ENCODE results near the gene PTPRN. TPM values are rescaled to one million over a fixed set of nuclear protein-coding genes. Genes with fewer than 3 reads are reported as not detected.

PTPRN gene
- total and polyA plus RNA-seq, 10 of the 15 experiments (the other 5 are each of a cell fraction or from before 2014, with no cell fraction given), result 0.28 to 0.69 TPM; not detected in 8

DNA sequence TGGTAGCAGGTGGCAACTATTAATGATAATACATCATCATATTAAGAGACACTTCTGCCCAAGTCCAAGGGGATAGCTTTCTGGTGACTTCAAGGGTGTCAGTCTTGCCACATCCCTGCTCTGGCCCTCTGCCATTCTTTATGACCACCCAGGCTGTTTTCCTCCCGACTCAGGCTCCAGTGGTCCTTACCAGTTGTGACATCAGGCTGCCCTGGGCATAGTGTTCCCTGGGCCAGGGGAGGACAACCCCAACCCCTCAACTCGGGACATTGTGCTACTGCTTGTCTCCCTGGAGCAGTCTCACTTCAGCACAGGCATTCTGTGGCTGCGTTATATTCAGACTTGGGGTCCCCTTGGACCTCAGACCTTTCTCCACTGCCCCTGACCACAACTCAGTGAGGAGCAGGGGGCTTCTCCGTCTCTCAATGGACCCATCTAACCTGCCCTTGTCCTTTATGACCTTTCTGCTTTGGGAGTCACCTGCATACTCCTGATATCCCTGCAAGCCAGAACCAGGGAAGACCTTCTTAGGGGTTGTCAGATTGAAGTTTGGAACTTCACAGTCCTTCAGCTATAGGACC, 17.2 kb downstream of the PTPRN start:
- SMC1A ChIA-PET (ENCODE audit: uncharacterized antibody, unreplicated experiment), result interaction anchor here (0.5 to 6.0 kb wide), 3 partner anchors 12 to 137 kb away, joined by 3 to 96 read pairs (median 5); partner anchors contain the start of gene DNAJB2

DNA sequence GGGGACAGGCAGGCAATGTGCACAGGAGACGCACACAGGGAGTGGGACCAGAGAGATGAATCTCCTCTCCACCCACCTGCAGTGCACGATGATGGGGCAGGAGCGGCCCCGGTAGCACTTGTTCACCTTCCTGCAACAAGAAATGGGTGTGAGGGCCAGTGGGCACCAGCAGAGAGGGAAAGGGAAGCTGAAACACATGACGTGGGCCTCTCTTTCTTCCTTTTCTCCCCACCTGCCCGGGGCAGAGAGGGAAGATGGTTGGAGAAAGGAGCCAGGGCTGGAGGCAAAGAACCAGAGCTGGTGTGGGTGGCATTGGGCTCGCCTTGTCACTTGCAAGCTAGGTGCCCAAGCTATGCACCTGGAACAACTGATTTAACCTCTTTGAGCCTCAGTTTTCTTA, 17.8 kb downstream of the PTPRN start:
- Histone ChIP-seq H3K4me3 (no peak overlapping the region), H3K9ac (ENCODE audit: control insufficient read depth, insufficient read depth, low read length) (no peak overlapping the region), H3K9me3 (replicated peaks; ENCODE audit: control insufficient read depth, insufficient read depth, low read length) (no peaks in the 10 kb centered on the region), H3K27ac (ENCODE audit: control insufficient read depth, insufficient read depth) (no peak overlapping the region), H3K79me2 (ENCODE audit: control insufficient read depth, insufficient read depth, low read length) (no peaks in the 10 kb centered on the region), H4K20me1 (ENCODE audit: control insufficient read depth, insufficient read depth) (no peaks in the 10 kb centered on the region), H3K36me3 (ENCODE audit: control insufficient read depth in 2 of 2, insufficient read depth in 2 of 2, low read length in 1 of 2) (no peaks in the 10 kb centered on the region), H2AFZ (ENCODE audit: control insufficient read depth, low read depth, low read length) (no peak overlapping the region), H3K4me2 (ENCODE audit: control insufficient read depth, insufficient read depth) (no peak overlapping the region), H3K4me1 (ENCODE audit: control insufficient read depth, insufficient read depth, low read length) (peaks cover 8% of the 10 kb centered on the region), H3K27me3 (replicated peaks in 1 of 2; ENCODE audit: control insufficient read depth in 2 of 2, insufficient read depth in 2 of 2, low read length in 1 of 2) (peaks cover 0 to 3% of the 10 kb centered on the region in 2 experiments; a peak in 2 of 4 replicates)
- WGBS (ENCODE audit: insufficient coverage, insufficient replicate concordance, low lambda C conversion rate, missing lambda C conversion rate), result 16% methylated on average over 7 of the region's 7 CpGs
- ChIA-PET POLR2A (interaction anchor here (0.5 to 1.3 kb wide), 4 partner anchors 33 to 100 kb away, joined by 3 to 4 read pairs (median 4); partner anchors contain the start of gene TUBA4B), CTCF (interaction anchor here (0.7 to 6.7 kb wide), 3 partner anchors 13 to 120 kb away, joined by 3 to 257 read pairs (median 5); partner anchors contain the start of gene DNAJB2), SMC1A (ENCODE audit: uncharacterized antibody, unreplicated experiment) (interaction anchor here (0.9 to 6.0 kb wide), 2 partner anchors 11 to 141 kb away, joined by 3 to 96 read pairs; partner anchors contain the start of gene DNAJB2), RAD21 (ENCODE audit: unreplicated experiment) (interaction anchor here (6.5 kb wide), 1 partner anchor 12 kb away, joined by 78 read pairs; the partner anchor contains the start of gene DNAJB2)
- ATAC-seq, result no peak
- intact Hi-C loops (cut with micrococcal nuclease; ENCODE audit: unreplicated experiment), result no loop called here
- no TSS peak for BruUV-seq (replicated peaks)
- no peak for DNase-seq (ENCODE audit: low read depth, low spot score)
- in situ Hi-C loops (cut with MboI), result no loop called here
- FAIRE-seq, result no peak
- TF ChIP-seq, protein P1, sequence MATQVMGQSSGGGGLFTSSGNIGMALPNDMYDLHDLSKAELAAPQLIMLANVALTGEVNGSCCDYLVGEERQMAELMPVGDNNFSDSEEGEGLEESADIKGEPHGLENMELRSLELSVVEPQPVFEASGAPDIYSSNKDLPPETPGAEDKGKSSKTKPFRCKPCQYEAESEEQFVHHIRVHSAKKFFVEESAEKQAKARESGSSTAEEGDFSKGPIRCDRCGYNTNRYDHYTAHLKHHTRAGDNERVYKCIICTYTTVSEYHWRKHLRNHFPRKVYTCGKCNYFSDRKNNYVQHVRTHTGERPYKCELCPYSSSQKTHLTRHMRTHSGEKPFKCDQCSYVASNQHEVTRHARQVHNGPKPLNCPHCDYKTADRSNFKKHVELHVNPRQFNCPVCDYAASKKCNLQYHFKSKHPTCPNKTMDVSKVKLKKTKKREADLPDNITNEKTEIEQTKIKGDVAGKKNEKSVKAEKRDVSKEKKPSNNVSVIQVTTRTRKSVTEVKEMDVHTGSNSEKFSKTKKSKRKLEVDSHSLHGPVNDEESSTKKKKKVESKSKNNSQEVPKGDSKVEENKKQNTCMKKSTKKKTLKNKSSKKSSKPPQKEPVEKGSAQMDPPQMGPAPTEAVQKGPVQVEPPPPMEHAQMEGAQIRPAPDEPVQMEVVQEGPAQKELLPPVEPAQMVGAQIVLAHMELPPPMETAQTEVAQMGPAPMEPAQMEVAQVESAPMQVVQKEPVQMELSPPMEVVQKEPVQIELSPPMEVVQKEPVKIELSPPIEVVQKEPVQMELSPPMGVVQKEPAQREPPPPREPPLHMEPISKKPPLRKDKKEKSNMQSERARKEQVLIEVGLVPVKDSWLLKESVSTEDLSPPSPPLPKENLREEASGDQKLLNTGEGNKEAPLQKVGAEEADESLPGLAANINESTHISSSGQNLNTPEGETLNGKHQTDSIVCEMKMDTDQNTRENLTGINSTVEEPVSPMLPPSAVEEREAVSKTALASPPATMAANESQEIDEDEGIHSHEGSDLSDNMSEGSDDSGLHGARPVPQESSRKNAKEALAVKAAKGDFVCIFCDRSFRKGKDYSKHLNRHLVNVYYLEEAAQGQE (IDR thresholded peaks at IDR 0.05; ENCODE audit: low read depth, low read length), result no peak
- TF ChIP-seq CHD4 (IDR thresholded peaks at IDR 0.05) (no peak), SMARCA5 (IDR thresholded peaks at IDR 0.05) (no peak), SMC3 (IDR thresholded peaks at IDR 0.05; ENCODE audit: borderline replicate concordance, low read length) (no peak), ATF7 (IDR thresholded peaks at IDR 0.05; ENCODE audit: low read depth) (no peak), CBX5 (IDR thresholded peaks at IDR 0.05; ENCODE audit: low read depth) (no peak), CBFB (IDR thresholded peaks at IDR 0.05; ENCODE audit: low read depth) (no peak), EZH2 (IDR thresholded peaks at IDR 0.05; ENCODE audit: borderline replicate concordance, control insufficient read depth, low read depth, low read length) (no peak)
- TF ChIP-seq, protein P2, sequence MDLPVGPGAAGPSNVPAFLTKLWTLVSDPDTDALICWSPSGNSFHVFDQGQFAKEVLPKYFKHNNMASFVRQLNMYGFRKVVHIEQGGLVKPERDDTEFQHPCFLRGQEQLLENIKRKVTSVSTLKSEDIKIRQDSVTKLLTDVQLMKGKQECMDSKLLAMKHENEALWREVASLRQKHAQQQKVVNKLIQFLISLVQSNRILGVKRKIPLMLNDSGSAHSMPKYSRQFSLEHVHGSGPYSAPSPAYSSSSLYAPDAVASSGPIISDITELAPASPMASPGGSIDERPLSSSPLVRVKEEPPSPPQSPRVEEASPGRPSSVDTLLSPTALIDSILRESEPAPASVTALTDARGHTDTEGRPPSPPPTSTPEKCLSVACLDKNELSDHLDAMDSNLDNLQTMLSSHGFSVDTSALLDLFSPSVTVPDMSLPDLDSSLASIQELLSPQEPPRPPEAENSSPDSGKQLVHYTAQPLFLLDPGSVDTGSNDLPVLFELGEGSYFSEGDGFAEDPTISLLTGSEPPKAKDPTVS (IDR thresholded peaks at IDR 0.05; ENCODE audit: low read depth, low read length), result no peak

More for the DNA sequence above, 17.2 kb downstream of the PTPRN start:
- Histone ChIP-seq H3K9ac (ENCODE audit: control insufficient read depth, insufficient read depth, low read length) (no peak overlapping the region), H3K36me3 (ENCODE audit: control insufficient read depth in 2 of 2, insufficient read depth in 2 of 2, low read length in 1 of 2) (no peaks in the 10 kb centered on the region), H4K20me1 (ENCODE audit: control insufficient read depth, insufficient read depth) (no peaks in the 10 kb centered on the region), H3K27ac (ENCODE audit: control insufficient read depth, insufficient read depth) (no peak overlapping the region), H2AFZ (ENCODE audit: control insufficient read depth, low read depth, low read length) (no peak overlapping the region), H3K9me3 (replicated peaks; ENCODE audit: control insufficient read depth, insufficient read depth, low read length) (no peaks in the 10 kb centered on the region), H3K4me3 (no peak overlapping the region), H3K27me3 (replicated peaks in 1 of 2; ENCODE audit: control insufficient read depth in 2 of 2, insufficient read depth in 2 of 2, low read length in 1 of 2) (peaks cover 0 to 3% of the 10 kb centered on the region in 2 experiments; a peak in 2 of 4 replicates), H3K4me2 (ENCODE audit: control insufficient read depth, insufficient read depth) (no peak overlapping the region), H3K79me2 (ENCODE audit: control insufficient read depth, insufficient read depth, low read length) (no peaks in the 10 kb centered on the region), H3K4me1 (ENCODE audit: control insufficient read depth, insufficient read depth, low read length) (peaks cover 8% of the 10 kb centered on the region)
- DNase-seq (ENCODE audit: low read depth, low spot score), result no peak
- no peak for TF ChIP-seq NR2C1 (IDR thresholded peaks at IDR 0.05)
- TF ChIP-seq TBL1XR1 (IDR thresholded peaks at IDR 0.05; ENCODE audit: low read depth, low read length), result no peak
- no peak for TF ChIP-seq GATAD2B (conservative IDR thresholded peaks at IDR 0.05; ENCODE audit: low read depth)
- intact Hi-C loops (cut with micrococcal nuclease; ENCODE audit: unreplicated experiment) (no loop called here), in situ Hi-C loops (cut with MboI) (no loop called here)
- POLR2A ChIA-PET, result interaction anchor here (0.5 to 1.3 kb wide), 3 partner anchors 34 to 100 kb away, joined by 3 to 4 read pairs (median 4); partner anchors contain the start of gene TUBA4B
- RAD21 ChIA-PET (ENCODE audit: unreplicated experiment), result interaction anchor here (1.6 to 6.5 kb wide), 2 partner anchors 13 to 38 kb away, joined by 5 to 78 read pairs; partner anchors contain the start of genes DNAJB2 and TUBA4A
- BruUV-seq (replicated peaks), result no TSS peak
- no peak for FAIRE-seq
- CTCF ChIA-PET, result interaction anchor here (0.7 to 6.7 kb wide), 5 partner anchors 13 to 132 kb away, joined by 3 to 257 read pairs (median 4); partner anchors contain the start of gene DNAJB2
- 36% methylated on average over 4 of the region's 4 CpGs for WGBS (ENCODE audit: insufficient coverage, insufficient replicate concordance, low lambda C conversion rate, missing lambda C conversion rate)
- no peak for ATAC-seq

All from GM12878 (cell line).